Endothelial cell of hepatic sinusoid (primary cell): ENCODE results near the gene KCNB1.

Source experiments
- in situ Hi-C: cut with HindIII; loops from 2 replicates; pipeline ENCODE4 v1.10.0; 2017; ENCODE audit warnings: low sequenced_read_pairs

Gene KCNB1

DNA sequence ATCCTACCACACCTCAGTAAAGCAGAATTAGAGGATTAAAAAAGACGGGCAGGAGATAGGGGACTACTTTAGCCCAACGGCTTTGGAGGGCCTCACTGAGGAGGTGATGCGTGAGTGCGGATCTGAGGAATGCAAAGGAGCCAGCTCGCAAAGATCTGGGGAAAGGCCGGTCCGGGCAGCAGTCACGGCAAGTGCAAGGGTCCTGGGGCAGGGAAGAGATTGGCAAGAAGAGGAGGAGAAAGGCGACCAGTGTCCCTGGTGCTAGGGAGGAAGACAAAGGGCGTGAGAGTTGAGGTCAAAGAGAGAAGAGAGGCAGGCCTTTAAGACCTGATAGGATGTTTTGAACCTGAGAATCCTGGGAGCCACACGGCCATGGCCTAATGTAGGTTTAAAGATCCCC lies 86.8 kb downstream of the KCNB1 start:
- in situ Hi-C loops: no loop called here

DNA sequence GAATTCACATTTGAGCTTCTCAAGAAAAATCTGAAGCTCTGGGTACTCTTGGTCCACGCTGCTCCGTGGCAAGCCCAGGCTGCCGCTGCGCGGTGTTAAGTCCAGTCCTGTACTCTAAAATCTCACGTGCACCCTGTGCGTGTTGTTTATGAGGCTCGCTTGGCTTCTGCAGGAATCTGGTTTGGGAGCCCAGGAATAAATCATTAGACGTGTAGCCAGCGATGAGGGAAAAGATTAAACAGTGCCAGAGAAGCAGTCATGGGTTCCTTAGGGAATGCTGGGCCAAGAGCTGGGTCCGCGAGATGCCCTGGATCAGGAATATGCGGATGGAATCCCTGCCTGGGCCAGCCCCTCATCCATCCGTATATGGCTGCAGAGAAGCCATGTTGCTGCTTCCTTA lies 87.3 kb downstream of the KCNB1 start:
- in situ Hi-C loops: no loop called here

DNA sequence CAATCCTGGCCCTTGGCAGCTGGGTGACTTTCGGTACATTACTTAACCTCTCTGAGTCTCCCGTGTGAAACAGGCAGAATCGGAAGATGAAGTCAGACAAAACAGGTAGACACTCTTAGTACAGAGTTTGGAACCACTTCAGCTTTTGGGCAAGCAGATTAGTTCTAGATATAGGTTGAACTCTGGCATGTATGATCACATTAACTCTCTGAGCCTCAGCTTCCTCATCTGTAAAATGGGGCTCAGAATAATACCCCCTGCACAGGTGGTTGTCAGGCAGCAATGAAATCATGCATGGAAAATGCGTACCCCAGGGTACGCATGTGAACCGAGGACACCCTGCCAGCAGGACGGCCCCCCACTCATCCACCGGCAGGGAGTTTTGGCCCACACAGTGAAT lies 87.7 kb downstream of the KCNB1 start:
- in situ Hi-C loops: no loop called here

DNA sequence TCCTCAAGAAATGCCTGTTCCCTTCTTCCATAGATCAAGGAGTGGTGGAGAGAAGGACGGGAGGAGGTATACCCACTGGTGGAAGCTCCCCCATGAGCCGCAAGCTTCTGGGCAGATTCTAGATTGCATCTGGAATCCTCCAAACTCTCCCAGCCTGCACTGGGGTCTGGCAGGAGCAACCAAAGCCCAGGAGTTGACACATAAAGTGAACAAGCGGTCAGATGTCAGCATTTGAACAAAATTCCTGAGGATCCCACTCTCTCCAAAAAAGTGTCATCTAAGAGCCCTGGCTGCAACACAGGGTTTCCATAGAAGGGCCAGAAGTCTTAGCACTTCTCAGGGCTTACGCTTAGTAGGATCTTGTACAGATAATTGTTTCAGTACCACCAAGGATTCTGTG lies 88.2 kb downstream of the KCNB1 start:
- in situ Hi-C loops: no loop called here

DNA sequence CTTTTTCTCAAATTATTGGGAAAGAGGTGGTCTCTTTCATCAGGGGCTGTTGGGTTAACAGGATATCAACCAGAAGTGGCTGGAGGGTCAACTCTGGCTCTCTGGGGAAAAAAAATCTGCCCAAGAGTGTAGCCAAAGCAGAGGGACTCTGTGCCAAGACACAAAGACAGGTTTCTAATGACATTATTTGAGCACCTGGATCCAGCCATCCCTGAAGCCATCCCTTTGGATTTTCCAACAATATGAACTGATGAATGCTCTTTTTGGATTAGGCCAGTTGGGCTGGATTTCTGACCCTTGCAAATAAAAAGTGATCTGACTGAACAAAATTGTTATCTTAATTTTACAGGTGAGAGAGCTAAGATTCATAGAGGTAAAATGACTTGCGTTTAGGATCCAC lies 88.7 kb downstream of the KCNB1 start:
- in situ Hi-C loops: no loop called here

DNA sequence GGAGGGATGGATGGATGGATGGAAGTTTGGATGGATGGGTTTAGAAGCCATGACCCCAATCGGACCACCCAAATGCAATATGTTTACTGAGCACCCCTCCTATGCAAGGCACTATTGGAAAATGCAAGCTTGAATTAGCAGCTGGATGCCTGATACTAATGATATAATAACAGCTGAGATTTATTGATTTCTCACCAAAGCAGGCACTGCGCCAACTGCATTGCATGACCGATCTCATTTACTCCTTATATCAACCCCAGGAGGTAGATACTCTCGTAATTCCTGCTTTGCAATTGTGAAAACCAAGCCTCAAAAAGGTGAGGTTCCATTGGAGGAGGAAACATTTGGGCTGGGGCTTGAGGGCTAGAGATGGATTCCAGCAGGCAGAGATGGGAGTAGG lies 89.7 kb downstream of the KCNB1 start:
- in situ Hi-C loops: no loop called here

DNA sequence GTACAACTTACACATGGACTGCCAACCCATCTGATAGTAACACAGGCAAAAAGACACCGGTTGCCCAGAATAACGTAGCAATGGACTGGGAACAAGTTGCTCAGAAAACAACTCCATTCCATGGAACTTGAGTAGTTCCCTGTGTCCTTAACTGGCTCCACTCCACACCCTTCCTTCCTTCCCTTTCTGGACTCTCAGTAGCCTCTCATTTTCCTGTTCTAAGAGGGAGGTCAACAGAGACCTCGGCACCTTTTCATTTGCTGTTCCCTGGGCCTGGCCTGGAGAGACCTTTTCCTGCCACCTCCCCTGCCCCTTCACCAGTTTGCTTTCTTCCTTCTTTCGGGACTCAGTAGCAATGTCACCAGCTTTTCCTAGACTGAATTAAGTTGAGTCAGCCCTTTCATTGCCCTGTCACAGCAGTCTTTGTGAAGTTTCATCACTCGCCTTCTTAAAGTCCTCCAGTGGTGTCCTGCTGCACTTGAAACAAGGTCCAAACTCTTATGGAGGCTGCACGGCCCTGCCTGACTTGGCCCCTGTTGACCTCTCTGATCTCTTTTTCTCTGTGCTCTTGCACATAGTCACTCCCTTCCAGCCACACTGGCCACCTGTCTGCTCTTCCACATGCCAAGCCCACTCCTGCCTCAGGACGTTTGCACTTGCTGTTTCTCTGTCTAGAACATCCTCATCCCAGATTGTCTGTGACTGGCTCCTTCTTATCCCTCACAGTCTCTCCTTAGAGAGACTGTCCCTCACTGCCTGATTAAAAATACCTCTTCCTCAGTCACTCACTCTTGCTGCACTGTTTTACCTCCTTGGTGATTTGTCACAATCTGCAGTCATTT lies 90.8 kb downstream of the KCNB1 start:
- in situ Hi-C loops: no loop called here

DNA sequence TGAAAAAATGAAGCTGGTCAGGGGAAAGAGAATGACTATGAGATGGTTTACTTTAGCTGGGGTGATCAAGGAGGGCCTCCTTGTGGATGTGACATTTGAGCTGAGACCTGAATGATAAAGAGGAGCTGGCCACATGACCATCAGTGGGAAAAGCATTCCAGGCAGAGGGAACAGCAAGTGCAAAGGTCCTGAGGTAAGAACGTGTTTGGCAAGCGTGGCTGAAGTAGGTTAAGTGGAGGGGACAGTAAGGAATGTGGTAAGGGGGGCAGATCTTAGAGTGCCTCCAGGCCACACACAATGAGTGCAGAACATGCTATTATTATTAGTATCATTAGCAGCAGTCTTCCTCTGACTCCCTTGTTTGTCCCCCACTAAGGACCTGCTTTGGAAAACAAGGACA lies 92.6 kb downstream of the KCNB1 start:
- in situ Hi-C loops: no loop called here

DNA sequence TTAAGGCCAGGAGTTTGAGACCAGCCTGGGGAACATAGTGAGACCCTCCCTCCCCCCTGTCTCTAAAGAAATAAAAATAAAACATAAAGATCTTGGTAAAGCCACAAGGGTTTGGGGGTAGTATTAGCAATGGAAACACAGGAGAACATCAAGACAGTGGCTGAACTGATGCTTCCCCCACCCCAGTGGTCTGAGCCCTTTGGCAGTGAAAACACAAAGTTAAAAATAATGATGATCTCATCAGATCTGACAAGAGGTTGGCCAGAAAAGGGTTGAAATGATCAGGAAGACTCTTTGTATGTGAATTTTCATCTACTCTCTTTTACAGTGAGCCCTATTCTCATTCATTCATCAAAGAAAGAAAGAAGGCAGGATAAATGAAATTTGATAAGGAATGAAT lies 93.7 kb downstream of the KCNB1 start:
- in situ Hi-C loops: no loop called here

DNA sequence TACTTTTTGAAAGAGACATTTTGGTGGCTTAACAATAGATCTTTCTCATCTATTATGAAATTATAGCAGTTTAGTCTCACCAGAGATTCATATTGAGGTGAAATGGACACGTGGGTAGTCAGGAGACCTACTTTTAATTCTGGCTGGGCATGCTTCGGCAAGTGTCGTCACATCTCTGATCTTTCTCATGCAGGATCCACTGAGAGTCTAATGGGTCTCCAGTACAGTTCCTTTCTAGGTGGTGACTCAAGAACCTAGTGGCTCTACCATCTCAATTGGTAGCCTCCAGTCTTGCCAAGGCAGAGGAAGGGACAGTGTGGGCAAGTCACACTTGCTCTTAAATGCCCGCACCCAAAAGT lies 94.9 kb downstream of the KCNB1 start:
- in situ Hi-C loops: no loop called here

DNA sequence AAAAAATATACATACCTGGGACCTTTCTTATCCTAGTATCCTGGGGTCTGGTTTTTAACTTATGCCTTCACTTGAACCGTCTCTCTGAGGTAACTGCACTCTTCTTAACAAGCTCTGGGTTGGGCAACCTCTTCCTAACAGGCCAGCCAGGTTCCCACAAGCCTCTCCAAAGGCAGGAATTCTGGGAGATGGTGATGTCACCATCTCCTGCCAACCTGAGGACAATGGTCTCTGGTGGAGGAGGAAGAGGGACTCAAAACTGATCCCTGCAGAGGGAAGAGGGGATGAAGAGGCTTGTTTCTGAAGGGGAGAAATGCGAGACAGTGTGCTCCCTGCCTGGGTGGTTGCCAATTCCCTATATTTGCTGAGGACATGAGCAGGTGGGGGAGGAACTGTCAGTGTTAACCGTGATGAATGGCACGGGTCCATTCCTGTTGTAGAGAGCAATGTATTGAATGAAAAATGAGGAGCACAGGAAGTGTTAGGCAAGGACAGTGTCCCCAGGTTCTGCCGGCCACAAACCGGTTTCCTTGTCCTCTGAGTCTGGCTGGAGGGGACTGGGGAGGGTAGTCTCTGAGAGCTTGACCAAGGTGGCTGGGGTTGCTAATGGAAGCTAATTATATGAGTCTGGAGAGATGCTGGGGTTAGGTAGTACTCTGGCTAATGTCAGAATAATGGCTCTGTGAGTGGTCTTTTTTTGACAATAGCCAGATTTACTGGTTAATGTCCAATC lies 95.5 kb downstream of the KCNB1 start:
- in situ Hi-C loops: no loop called here

DNA sequence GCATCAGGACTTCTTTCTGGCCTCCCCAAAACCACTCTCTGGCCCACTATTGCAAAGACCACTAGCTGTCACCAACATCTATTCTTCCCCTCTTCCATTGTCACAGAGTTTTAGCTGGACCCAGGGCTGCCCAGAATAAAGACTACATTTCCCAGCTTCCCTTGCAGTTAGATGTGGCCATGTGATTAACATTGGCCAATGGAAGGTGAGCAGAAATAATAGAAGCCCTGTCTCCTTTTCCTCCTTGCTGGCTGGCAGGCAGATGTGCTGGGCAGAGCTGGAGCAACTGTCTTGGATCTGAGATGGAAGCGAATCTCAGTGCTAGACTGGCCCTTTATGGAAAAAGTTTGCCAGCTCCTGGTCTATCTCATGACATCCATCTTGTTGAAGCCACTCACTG lies 97.0 kb downstream of the KCNB1 start:
- in situ Hi-C loops: no loop called here

DNA sequence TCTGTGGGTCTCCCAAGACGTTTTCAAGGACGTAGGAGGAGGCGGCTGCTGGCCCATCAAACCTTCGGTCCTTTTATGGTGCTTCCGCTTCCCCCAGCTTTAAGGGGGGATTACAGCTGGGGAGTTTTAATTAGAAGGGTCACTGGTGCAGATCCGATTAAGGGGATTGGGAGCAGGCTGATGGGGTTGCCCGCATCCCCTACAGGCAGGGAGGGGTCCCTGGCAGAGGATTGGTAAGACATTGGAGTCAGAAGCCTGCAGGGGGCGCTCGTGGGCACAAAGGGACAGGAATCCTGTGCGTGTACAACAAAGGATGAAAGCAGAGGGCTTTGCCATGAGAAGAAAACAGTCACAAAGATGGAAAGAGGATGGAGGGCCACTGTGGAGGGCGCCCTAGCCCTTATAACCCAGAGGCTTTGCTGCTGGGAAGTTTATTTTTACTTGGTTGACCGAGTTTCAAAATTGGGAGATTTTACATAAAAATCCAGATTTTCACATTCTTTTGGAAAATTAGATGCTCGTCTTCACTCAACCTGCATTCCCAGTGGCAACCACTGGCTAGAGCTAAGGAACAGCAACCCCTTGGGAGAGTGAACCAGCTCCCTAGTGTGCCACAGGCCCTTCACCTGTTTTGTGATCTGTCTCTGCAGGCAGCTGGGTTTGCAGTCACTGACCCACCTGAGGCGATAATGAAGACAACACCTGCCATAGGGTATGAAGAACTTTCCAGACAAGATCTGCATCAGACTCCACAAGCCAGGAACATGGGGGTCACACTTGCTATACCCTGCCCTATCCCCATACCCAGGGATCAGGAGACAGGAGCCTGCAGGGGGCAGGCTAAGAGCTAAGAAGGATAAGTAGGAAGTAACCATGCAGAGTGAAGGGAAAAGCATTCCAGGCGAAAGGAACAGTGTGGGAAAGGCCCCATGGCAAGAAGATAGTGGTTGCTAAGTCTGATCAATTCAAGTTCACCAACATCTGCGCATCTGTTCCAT lies 97.7 kb downstream of the KCNB1 start:
- in situ Hi-C loops: no loop called here

DNA sequence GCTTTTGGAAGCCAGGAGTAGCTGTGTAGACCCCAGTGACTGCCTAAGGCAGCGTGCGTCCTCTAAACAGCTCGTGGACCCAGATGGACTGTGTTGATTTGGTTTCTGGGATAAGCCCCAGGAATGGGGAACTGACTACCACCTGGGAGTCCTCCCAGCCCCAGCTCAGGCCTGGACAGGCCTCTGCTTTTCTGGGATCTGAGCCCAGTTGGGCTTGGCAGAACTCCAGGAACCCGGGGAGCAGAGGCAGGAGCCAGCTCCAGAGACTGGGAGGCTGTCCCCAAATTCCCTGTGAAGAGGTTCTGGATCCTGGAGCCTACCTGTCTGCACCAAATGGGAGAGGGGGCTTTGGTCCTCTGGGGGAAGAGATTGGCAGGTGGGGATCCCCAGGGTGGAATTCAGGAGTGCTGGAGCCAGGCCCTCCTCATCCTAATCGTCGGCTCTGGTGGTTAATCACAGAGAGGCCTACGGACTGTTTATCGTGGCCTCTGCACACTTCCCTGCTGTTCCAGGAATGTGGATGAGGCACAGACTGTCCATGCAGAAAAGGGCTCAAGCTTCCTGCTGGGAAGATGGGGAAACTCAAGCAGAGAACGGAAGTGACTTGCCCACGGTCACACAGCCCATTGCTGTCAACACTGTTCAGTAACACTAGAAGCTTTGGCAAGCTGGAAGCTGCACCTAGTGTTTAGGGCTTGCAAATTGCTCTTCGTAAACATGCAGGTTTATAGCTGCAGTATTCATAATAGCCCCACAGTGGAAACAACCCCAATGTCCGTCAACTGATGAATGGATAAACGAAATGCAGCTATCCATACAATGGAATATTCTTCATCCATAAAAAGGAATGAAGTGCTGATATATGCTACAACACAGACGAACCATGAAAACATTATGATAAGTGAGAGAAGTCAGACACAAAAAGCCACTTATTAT lies 100.6 kb downstream of the KCNB1 start:
- in situ Hi-C loops: no loop called here

DNA sequence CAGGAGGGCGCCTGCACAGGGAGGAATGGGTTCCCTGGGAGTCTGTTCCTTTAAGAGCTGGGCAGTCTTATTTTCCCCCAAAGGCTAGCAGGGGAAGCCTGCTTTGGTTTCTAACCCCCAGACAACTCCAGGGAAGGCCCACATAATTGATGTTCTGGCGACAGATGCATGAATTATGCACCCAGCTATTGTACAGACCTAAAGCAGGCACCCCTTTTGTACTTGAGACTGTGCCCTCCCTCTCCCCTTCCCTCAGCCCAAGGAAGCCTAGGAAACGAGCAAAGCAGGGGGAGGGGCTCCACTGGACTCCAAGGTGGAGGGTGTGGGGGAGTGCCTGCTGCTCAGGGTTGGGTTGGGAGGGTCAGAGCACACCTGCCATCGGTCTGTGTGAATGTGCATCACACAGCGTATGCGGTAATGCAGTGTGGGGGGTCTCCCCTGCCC lies 102.1 kb downstream of the KCNB1 start:
- in situ Hi-C loops: no loop called here

DNA sequence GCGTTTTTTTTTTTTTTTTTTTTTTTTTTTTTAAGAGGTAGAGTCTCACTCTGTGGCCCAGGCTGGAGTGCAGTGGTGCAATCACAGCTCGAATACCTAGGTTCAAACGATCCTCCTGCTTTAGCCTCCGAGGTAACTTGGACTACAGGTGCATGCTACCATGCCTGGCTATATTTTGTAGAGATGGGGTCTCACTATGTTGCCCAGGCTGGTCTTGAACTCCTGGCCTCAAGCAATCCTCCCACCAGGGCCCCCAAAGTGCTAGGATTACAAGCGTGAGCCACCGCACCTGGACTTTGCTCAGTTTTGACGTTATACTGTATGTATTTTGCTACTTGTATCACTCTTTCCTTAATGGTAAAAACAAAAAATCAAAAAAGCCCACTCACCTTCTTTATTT lies 103.1 kb downstream of the KCNB1 start:
- in situ Hi-C loops: no loop called here

DNA sequence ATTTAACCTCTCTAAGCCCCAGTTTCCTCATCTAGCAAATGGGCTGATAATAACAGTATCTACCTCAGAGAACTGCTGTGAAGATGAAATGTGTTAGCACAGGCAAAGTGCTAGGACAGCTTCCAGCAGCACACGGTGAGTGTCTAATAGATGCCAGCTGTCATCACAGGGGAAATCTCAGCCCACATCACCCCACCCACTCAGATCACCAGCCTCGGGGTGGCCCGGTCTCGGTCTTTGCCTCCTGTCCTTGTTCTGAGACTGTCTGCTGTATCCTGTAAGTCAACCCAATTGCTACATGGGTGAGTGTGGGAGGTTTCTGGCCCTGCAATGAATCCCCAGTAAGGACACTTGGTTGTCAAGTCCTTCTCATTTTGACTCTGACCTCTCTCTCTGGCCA lies 105.1 kb downstream of the KCNB1 start:
- in situ Hi-C loops: no loop called here

DNA sequence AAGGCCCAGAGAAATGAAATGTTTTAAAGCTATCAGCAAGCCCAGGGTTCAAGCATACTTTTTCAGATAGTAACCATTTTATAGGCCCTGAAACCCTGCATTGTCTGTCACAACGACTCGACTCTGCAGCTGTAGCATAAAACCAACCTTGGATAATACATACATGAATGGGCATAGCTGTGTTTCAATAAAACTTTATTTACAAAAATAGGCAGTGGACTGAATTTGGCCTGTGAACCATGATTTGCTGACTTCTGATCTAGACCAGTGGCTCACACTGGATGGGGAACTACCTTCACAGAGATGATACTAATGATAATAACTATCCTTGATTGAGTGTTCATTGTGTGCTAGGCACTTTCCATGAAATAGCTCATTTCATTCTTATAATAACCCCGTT lies 107.3 kb downstream of the KCNB1 start:
- in situ Hi-C loops: no loop called here

DNA sequence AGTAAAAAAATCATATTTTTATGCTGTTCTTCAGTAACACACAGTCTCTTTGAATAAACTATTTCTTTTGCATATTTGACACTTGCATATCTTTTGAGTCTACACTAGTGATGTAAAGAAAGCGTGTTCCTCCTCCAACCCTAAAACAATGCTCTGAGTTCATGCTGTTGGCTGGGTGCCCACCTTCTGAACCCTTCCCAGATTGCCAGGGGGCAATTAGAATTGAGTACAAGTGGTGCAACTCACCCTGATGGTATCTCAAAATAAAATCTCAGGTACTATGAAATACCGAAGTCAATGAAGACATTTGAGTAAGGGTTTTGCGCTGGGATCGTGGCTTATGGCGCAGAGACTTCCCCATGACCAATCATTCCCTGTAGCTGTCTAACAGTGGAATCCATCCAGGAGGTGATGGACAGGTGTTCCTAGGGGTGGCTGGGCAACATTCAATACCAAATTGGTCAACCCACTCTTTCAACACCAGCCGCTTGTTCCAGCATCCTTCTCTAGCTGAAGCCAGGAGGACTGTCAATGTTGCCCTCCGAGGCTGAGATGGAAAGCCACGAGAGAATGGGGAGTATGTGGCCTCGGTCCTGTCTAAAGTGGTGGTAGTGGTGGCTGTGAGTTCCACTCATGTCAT lies 110.3 kb downstream of the KCNB1 start:
- in situ Hi-C loops: no loop called here

DNA sequence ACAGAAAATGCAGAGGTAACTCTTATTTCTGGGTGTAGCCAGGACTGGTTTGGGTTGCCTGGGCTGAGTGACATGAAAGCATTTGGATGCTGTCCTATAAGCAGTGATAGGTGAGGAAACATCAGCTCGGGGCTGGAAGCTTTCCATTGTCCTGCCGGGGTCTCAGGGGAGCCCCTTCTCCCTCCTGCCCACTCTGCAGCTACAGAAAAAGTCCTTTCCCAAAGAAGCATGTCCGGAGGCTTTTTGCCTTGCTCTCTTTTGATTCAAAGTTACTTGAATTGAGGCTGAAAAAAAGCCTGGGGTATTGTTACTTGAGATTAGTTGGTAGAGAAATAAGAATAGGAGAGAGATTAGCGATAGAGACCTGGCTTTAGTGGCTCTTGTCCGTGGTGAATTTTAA lies 113.9 kb downstream of the KCNB1 start:
- in situ Hi-C loops: loop anchor here (5.0 kb wide), 1 partner anchor 104 kb away; no protein-coding TSS in a partner anchor
